Uterus (tissue), 2 donors: ENCODE data around the gene TRIO.

ENCODE experiments used
- POLR2A ChIP-seq, 2 donors: fragments of 450-650 bp; IDR thresholded peaks; one replicate each; pipeline ENCODE4 v1.6.1; 2016; ENCODE audit warnings: antibody characterized with exemption in 2 of 2, mild to moderate bottlenecking in 1 of 2, moderate library complexity in 1 of 2
- TF ChIP-seq, protein P1 (sequence below), 4 experiments: fragments of 200-600 bp in 2 of 4; fragments of 450-650 bp in 2 of 4; sonication (generic) in 2 of 4; IDR thresholded peaks; one replicate each; pipeline ENCODE4 v1.5.1; 2016 to 2019; ENCODE audit warnings: antibody characterized with exemption in 4 of 4, mild to moderate bottlenecking in 2 of 4, moderate library complexity in 1 of 4

DNA sequence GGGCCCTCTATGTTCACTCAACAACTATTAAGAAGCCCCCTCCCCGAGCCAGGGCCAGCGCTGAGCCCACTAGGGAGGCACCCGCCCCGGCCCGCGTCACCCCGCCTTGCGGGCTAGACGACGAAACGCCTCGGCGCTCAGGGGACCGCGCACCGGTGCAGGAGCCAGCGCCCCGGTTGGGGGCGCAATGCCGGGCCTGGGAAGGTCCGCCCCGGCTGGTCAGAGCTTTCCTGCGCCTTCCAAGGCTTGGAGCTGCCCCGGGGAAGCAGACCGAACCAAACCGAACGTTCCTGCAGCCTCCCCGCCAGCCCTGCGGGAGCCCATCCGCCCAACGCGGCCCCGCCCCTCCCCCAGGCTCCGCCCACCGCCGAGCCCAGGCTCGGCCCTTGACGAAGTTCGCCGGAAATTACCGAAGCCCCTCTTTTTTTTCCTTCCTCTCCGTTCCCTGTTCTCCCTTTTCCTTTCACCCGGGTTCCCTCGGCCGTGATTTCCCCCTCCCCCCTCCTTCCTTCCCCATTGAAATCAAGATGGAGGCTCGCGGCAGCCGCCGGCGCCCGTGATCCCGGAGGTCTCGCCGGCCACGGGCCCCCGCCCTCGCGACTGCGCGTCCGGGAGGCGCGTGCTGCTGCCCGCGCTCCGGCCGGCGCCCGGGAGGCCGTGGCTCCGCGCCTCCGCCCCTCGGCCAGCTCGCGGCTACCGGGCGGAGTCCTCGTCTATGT lies at the start of gene TRIO:
- TF ChIP-seq, protein P1, sequence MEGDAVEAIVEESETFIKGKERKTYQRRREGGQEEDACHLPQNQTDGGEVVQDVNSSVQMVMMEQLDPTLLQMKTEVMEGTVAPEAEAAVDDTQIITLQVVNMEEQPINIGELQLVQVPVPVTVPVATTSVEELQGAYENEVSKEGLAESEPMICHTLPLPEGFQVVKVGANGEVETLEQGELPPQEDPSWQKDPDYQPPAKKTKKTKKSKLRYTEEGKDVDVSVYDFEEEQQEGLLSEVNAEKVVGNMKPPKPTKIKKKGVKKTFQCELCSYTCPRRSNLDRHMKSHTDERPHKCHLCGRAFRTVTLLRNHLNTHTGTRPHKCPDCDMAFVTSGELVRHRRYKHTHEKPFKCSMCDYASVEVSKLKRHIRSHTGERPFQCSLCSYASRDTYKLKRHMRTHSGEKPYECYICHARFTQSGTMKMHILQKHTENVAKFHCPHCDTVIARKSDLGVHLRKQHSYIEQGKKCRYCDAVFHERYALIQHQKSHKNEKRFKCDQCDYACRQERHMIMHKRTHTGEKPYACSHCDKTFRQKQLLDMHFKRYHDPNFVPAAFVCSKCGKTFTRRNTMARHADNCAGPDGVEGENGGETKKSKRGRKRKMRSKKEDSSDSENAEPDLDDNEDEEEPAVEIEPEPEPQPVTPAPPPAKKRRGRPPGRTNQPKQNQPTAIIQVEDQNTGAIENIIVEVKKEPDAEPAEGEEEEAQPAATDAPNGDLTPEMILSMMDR (IDR thresholded peaks at IDR 0.05) = peak; percentile 47 to 62 (median 51)
- peak; percentile 58 to 69 for TF ChIP-seq POLR2A (IDR thresholded peaks at IDR 0.05)
